GM19351 (cell line): Measurements from ENCODE around the gene HELZ.
A peak's percentile ranks its signal among the peaks of the same experiment; 100 is the strongest.
"Not testable (repeated sequence)": the region's sequence is repeated elsewhere in the genome, so short reads cannot be mapped to it uniquely, and the experiment has no call there.

ENCODE experiments used
- ATAC-seq: cut with Tn5 transposase; IDR thresholded peaks from one replicate; pipeline ENCODE4 v1.9.1; 2021; ENCODE audit warnings: mild to moderate bottlenecking, moderate library complexity; ENCODE audit not compliant: unreplicated experiment

HELZ gene

GRCh38 chr17:67265436-67266019 is 20.5 kb upstream of the HELZ start:
- no peak for ATAC-seq

DNA sequence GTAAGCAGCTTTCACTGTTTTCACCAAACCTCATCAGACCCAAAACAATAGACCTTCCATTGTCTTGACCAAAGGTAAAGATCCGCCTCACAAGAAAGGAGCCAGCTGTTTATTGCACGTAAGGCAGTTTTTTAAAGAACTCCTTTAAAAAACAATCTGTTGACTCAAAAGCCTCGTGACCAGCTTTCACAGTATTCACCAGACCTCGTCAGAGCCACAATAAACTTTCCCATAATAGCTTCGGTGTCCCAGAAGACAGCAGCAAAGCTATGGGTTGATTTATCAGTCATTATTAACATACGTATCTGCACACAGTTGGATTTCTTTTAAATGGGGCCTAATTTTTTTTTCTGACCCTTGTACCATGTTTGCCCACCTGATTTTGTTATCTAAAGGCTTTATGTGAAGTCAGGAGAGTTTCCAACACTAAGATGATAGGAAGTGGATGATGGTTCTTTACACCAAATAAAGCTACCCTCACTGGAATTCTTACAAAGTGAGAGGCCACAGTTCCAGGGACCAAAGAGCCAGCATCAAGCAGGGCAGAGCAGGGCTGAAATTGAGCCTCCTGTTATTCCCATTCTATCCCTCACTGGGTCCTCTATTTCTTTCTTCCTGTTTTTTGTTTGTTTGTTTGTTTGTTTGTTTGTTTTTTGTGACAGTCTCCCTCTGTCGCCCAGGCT is 17.6 kb upstream of the HELZ start:
- ATAC-seq, result no peak

GRCh38 chr17:67260170-67260987 is 15.4 kb upstream of the HELZ start:
- ATAC-seq, result no peak

DNA sequence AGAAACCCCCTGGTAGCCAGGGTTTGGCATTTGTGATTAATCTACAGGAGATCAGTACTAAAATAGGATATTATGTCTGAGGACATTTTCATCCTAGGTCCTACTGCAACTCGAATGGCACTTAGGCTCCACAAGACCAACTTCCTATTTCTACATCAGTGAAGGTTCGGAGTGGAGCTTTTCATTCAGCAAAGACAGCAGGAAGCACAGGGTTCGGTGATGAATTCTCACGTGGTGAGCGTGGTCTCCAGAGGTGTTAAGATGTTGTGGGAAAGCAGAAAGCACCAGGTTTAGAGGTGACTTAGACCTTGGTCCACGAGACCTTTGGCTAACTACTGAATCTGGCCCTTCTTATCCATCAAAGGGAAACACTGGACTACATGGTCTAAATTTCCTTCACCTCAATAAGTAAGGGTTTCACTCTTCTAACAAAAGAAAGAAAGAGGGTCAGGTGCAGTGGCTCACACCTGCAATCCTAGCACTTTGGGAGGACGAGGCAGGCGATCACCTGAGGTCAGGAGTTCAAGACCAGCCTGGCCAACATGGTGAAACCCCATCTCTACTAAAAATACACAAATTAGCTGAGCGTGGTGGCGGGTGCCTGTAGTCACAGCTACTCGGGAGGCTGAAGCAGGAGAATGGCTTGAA is 13.9 kb upstream of the HELZ start:
- ATAC-seq, result no peak

- no peak for ATAC-seq
Observed at GRCh38 chr17:67256075-67256732, 11.2 kb upstream of the HELZ start.

DNA sequence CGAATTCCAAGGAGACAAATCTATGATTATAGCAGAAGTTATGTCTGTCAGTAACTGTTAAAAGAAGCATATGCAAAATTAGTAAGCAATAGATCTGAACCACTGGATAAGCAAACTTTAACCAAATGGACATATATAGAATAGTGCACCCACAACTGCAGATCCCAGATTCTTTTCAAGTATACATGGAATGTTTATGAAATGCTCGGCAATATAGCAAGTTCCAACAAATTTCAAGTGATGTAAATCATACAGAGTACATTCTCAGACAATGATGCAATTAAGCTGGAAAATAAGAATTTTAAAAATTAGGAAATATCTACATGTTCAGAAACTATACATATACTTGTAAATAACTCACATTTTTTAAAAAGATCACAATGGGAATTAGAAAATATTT is 8.4 kb upstream of the HELZ start:
- ATAC-seq, result no peak

DNA sequence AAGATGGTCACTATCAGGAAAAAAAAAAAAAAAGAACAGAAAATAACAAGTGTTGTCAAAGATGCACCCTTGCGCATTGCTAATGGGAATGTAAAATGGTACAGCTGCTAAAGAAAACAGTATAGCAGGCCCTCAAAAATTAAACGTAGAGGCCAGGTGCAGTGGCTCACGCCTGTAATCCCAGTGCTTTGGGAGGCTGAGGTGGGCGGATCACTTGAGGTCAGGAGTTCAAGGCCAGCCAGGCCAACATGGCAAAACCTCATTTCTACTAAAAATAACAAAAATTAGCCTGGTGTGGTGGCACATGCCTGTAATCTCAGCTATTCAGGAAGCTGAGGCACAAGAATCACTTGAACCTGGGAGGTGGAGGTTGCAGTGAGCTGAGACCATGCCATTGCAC is 6.6 kb upstream of the HELZ start:
- not testable (repeated sequence) for ATAC-seq

- ATAC-seq, result no peak
Observed at GRCh38 chr17:67248291-67248690, 3.3 kb upstream of the HELZ start.

GRCh38 chr17:67247416-67247900 is 2.5 kb upstream of the HELZ start:
- no peak for ATAC-seq

- peak; percentile 43 for ATAC-seq
Observed at GRCh38 chr17:67246653-67247415, 1.8 kb upstream of the HELZ start.

DNA sequence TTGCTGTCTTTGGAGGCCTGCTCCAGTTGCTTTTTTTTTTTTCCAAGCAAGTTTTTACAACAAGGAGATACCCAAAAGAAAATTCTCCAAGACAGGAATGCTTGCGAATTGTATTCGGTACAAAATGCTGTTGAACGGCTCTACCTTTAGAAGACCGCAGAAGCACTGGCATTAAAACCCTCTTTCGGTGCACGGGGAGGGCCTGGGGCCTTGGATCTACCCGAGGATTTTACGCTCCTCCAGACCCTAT is 1.3 kb upstream of the HELZ start:
- no peak for ATAC-seq

GRCh38 chr17:67245694-67246402 is 852 bp upstream of the HELZ start:
- no peak for ATAC-seq

- ATAC-seq, result peak; percentile 22
Observed at GRCh38 chr17:67244431-67245072, 444 bp downstream of the HELZ start.

GRCh38 chr17:67243284-67243683 is 1.7 kb downstream of the HELZ start:
- ATAC-seq, result no peak

DNA sequence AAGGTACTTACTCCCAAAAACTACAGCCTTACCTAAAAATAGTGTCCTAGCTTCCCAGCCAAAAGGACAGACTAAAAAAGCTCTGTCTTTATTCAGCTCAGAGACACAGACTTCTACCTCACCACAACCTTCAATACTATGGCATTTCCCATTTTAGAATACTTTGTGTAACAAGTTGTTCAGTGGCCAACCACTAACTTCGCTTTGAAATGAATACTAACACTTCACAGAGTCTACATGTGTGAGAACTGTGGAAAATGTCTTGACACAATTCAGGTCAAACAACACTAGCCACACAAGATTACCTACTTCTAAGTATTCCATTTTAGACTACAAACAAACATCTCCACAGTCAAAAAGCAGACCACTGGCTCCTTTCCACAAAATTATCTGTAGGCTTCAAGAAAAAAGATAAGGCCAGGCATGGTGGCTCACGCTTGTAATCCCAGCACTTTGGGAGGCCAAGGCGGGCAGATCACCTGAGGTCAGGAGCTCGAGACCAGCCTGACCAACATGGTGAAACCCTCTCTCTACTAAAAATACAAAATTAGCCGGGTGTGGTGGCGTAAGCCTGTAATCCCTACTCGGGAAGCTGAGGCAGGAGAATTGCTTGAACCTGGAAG is 3.2 kb downstream of the HELZ start:
- ATAC-seq, result no peak

DNA sequence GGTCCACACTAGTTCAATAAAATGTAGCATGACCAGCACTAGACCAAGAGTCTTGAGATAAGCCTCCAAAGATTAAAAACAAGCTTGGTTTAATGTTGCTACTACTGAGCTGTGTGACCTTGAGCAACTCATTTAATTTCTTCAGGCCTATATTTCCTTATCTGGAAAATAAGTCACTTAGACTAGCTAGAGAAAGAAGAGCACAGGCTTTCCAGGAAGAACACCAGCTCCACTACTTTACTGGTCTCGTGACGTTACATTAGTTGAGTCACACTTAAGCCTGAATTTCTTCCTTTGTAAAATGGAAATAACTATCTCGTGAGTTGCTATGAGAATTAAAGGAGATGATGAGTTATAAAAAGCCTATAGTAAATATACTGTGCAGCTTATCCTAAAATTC is 5.4 kb downstream of the HELZ start:
- no peak for ATAC-seq

GRCh38 chr17:67238991-67239390 is 6.0 kb downstream of the HELZ start:
- ATAC-seq, result no peak

- no peak for ATAC-seq
Observed at GRCh38 chr17:67232441-67232840, 12.6 kb downstream of the HELZ start.
